GM12878 (cell line): Measurements from ENCODE around the gene JOSD2. TPM values are rescaled to one million over a fixed set of nuclear protein-coding genes. Genes with fewer than 3 reads are reported as not detected.

ENCODE experiments used
- ATAC-seq: fragments of 200-7000 bp; cut with Tn5 transposase; 3 replicates; pipeline ENCODE4 v1.9.1; 2020; ENCODE audit warnings: mild to moderate bottlenecking, moderate library complexity
- BruUV-seq: library from RNA; stranded (reverse); fragments of 400-500 nt; replicated peaks from 2 replicates; lab custom pipeline; 2021; lab: Mats Ljungman, UMichigan
- CTCF ChIA-PET: fragments of 300-600 bp; sonication (Branson Sonifier 250); formaldehyde crosslinking; extraction: SDS; loops from one replicate; lab custom pipeline; 2021; ENCODE audit warnings: inconsistent platforms; lab: Yijun Ruan, JAX
- POLR2A ChIA-PET: fragments of 350-600 bp; formaldehyde crosslinking; extraction: SDS; loops from one replicate; lab custom pipeline; 2021; ENCODE audit warnings: inconsistent platforms; lab: Charles Lee
- RAD21 ChIA-PET: fragments of 300-600 bp; sonication (Branson Sonifier 250); formaldehyde crosslinking; loops from one replicate; lab custom pipeline; 2023; ENCODE audit warnings: antibody characterized with exemption; ENCODE audit not compliant: unreplicated experiment; lab: Charles Lee
- SMC1A ChIA-PET: fragments of 300-600 bp; sonication (Branson Sonifier 250); formaldehyde crosslinking; loops from one replicate; lab custom pipeline; 2023; ENCODE audit not compliant: unreplicated experiment, uncharacterized antibody; lab: Charles Lee
- DNase-seq: peaks from one replicate; pipeline ENCODE4 v3.0.0-alpha.2; 2011; ENCODE audit warnings: low read depth, low spot score
- FAIRE-seq: peaks from 3 replicates; lab custom pipeline; 2011; peaks lifted over from hg19 to GRCh38; lab: Jason Lieb, UNC
- H2AFZ ChIP-seq: 2 replicates; pipeline ENCODE4 v1.6.0; 2011; ENCODE audit warnings: low read depth, low read length, control low read depth; ENCODE audit not compliant: control insufficient read depth
- H3K27ac ChIP-seq: 2 replicates; pipeline ENCODE4 v1.5.1; 2011; ENCODE audit warnings: control low read depth; ENCODE audit not compliant: control insufficient read depth, insufficient read depth
- H3K27me3 ChIP-seq, 2 experiments: replicated peaks in 1 of 2; 2 replicates each; pipeline versions ENCODE4 v1.6.0 to v1.6.1; 2011; ENCODE audit warnings: low read length in 1 of 2; ENCODE audit not compliant: control insufficient read depth in 2 of 2, insufficient read depth in 2 of 2
- H3K36me3 ChIP-seq, 2 experiments: 2 replicates each; pipeline ENCODE4 v1.5.1; 2011; ENCODE audit warnings: low read length in 1 of 2; ENCODE audit not compliant: control insufficient read depth in 2 of 2, insufficient read depth in 2 of 2
- H3K4me1 ChIP-seq: 2 replicates; pipeline ENCODE4 v1.6.1; 2011; ENCODE audit warnings: mild to moderate bottlenecking, low read length, moderate library complexity, mixed read lengths; ENCODE audit not compliant: control insufficient read depth, insufficient read depth
- H3K4me2 ChIP-seq: 2 replicates; pipeline ENCODE4 v1.6.0; 2011; ENCODE audit warnings: control low read depth; ENCODE audit not compliant: control insufficient read depth, insufficient read depth
- H3K4me3 ChIP-seq: fragments of 200-600 bp; sonication (generic); 2 replicates; pipeline ENCODE4 v1.5.1; 2016
- H3K79me2 ChIP-seq: 2 replicates; pipeline ENCODE4 v1.6.0; 2011; ENCODE audit warnings: low read length; ENCODE audit not compliant: control insufficient read depth, insufficient read depth
- H3K9ac ChIP-seq: 2 replicates; pipeline ENCODE4 v1.8.0; 2011; ENCODE audit warnings: low read length, control low read depth, mixed read lengths; ENCODE audit not compliant: control insufficient read depth, insufficient read depth
- H3K9me3 ChIP-seq: replicated peaks from 3 replicates; pipeline ENCODE4 v1.5.1; 2011; ENCODE audit warnings: mild to moderate bottlenecking, low read length; ENCODE audit not compliant: control insufficient read depth, insufficient read depth
- H4K20me1 ChIP-seq: 2 replicates; pipeline ENCODE4 v1.6.0; 2011; ENCODE audit not compliant: control insufficient read depth, insufficient read depth
- IKZF2 ChIP-seq, 2 experiments: fragments of 450-650 bp; IDR thresholded peaks; 2 replicates each; pipeline ENCODE4 v1.6.1; 2017; ENCODE audit warnings: mild to moderate bottlenecking in 2 of 2, moderate library complexity in 2 of 2
- MYB ChIP-seq: fragments of 150-350 bp; IDR thresholded peaks from 2 replicates; pipeline ENCODE4 v1.6.1; 2014; ENCODE audit warnings: mild to moderate bottlenecking, low read depth, low read length, borderline replicate concordance
- NBN ChIP-seq: fragments of 450-650 bp; IDR thresholded peaks from 2 replicates; pipeline ENCODE4 v1.6.1; 2016
- NR2C2 ChIP-seq: IDR thresholded peaks from 2 replicates; pipeline ENCODE4 v1.6.1; 2011; ENCODE audit warnings: borderline replicate concordance, low read depth; ENCODE audit not compliant: control insufficient read depth, insufficient read length
- POLR2A ChIP-seq: IDR thresholded peaks from 2 replicates; pipeline ENCODE4 v1.6.1; 2011; ENCODE audit warnings: low read depth, mild to moderate bottlenecking, low read length
- POU2F2 ChIP-seq: IDR thresholded peaks from 3 replicates; pipeline ENCODE4 v1.6.1; 2011; ENCODE audit warnings: low read depth, mild to moderate bottlenecking, low read length, borderline replicate concordance
- RUNX3 ChIP-seq: IDR thresholded peaks from 2 replicates; pipeline ENCODE4 v1.6.1; 2012; ENCODE audit warnings: low read length, inconsistent platforms
- SPI1 ChIP-seq: IDR thresholded peaks from 2 replicates; pipeline ENCODE4 v1.6.1; 2011; ENCODE audit warnings: low read depth, mild to moderate bottlenecking, low read length, moderate library complexity, borderline replicate concordance; ENCODE audit not compliant: insufficient read depth
- TAF1 ChIP-seq: IDR thresholded peaks from 2 replicates; pipeline ENCODE4 v1.6.1; 2011; ENCODE audit warnings: mild to moderate bottlenecking, low read depth, low read length, borderline replicate concordance
- WGBS: methylation state at CpG from one replicate; pipeline ENCODE4 v1.1.6; 2016; ENCODE audit warnings: low lambda C conversion rate; ENCODE audit not compliant: insufficient replicate concordance, insufficient coverage; ENCODE audit errors: missing lambda C conversion rate; 5-methylcytosine and 5-hydroxymethylcytosine counted together
- in situ Hi-C: fragments of 300-500 bp; cut with MboI; formaldehyde crosslinking; loops from 9 replicates; pipeline ENCODE4 v1.14.3; 2018; ENCODE audit warnings: mixed read lengths
- intact Hi-C: fragments of 100-400 bp; cut with micrococcal nuclease; formaldehyde crosslinking; loops from one replicate; pipeline ENCODE4 v1.14.2; 2022; ENCODE audit not compliant: unreplicated experiment
- polyA plus RNA-seq, 11 experiments: library from polyadenylated mRNA; depleted of rRNA in 4 of 11; unstranded in 6 of 11; stranded (reverse) in 5 of 11; fragments of >200 nt; fragmentation: Nextera tagmentation in 4 of 11; fragmentation: Illumina TruSeq in 1 of 11; extraction: Ambion mirVana in 4 of 11; extraction: Trizol in 1 of 11; gene quantifications; 1 replicate in 1 of 11; 2 replicates in 10 of 11; pipeline versions ENCODE4 v1.2.1 to v1.2.3, GENCODE V29; 2011 to 2016; ENCODE audit warnings: inconsistent platforms in 2 of 11, missing spikeins in 2 of 11, low read depth in 1 of 11
- total RNA-seq, 4 experiments: library from RNA; depleted of rRNA in 3 of 4; stranded (reverse); fragments of >200 nt in 3 of 4; fragmentation: Illumina TruSeq in 1 of 4; extraction: Trizol in 1 of 4; gene quantifications; 2 replicates each; pipeline versions ENCODE4 v1.2.1 to v1.2.3, GENCODE V29; 2013 to 2021
- TF ChIP-seq, protein P1 (sequence below): IDR thresholded peaks from 2 replicates; pipeline ENCODE4 v1.6.1; 2011; ENCODE audit warnings: low read depth, low read length, improper control_type of control experiment, borderline replicate concordance

Gene JOSD2
- total and polyA plus RNA-seq, 10 of the 15 experiments (the other 5 are each of a cell fraction or from before 2014, with no cell fraction given): 0.91 to 26.7 (median 13.0) TPM

DNA sequence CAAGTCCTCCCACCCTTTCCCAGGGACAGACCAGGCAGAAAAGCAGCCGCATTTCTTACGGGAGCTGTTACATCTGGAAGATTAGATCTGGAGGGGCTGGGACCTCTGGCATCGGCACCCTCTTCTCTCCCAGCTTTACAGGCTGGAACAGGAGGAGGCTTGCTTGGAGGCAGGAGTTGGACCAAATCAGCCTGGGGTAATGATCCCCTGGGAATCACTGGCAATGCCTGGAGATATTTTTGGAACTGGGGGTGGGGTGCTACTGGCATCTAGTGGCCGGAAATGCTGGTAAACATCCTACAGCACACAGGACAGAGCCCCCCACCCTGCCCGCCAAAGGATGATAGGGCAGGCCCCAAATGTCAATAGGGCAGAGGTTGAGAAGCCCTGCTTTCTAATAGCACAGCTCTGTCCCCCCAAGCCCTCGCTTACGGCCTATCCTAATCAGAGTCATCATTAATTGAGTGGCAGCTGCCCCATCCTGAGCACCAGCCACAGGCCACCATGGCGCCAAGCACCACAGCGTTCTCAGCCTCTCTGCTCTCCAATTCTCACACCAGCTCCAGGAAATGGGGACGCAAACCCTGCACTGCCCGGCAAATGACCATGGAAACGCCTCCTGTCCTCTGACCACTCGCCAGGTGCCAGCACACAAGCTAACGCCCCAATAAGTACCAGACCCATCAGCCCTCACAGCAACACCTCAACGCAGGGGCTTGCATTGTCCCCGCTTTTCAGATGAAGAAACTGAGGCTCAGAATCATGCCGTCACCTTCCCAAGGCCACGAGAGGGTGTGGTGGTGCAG lies 36.6 kb upstream of the JOSD2 start:
- no peak for ATAC-seq
- no peak overlapping the region for H2AFZ ChIP-seq
- no peak overlapping the region for H3K27ac ChIP-seq
- FAIRE-seq: no peak
- ChIA-PET CTCF (interaction anchor here (1.4 kb wide), 1 partner anchor 12 kb away, joined by 4 read pairs; no protein-coding TSS in a partner anchor), SMC1A (interaction anchor here (0.6 kb wide), 1 partner anchor 14 kb away, joined by 3 read pairs; no protein-coding TSS in a partner anchor), RAD21 (no interaction called here), POLR2A (no interaction called here)
- H3K4me3 ChIP-seq: no peak overlapping the region
- no peak overlapping the region for H3K4me2 ChIP-seq
- no TSS peak for BruUV-seq
- in situ Hi-C loops: no loop called here
- no peak for DNase-seq
- no peaks in the 10 kb centered on the region for H3K9me3 ChIP-seq
- H4K20me1 ChIP-seq: no peaks in the 10 kb centered on the region
- no peaks in the 10 kb centered on the region for H3K36me3 ChIP-seq
- TF ChIP-seq MYB (no peak), TAF1 (no peak), POU2F2 (no peak), RUNX3 (no peak), NR2C2 (no peak), IKZF2 (IDR thresholded peaks at IDR 0.05) (no peak), NBN (no peak), SPI1 (no peak), POLR2A (no peak)
- TF ChIP-seq, protein P1, sequence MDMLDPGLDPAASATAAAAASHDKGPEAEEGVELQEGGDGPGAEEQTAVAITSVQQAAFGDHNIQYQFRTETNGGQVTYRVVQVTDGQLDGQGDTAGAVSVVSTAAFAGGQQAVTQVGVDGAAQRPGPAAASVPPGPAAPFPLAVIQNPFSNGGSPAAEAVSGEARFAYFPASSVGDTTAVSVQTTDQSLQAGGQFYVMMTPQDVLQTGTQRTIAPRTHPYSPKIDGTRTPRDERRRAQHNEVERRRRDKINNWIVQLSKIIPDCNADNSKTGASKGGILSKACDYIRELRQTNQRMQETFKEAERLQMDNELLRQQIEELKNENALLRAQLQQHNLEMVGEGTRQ: no peak
- no peaks in the 10 kb centered on the region; a peak in 3 of 4 replicates for H3K27me3 ChIP-seq
- H3K79me2 ChIP-seq: no peaks in the 10 kb centered on the region
- H3K9ac ChIP-seq: no peak overlapping the region
- no peaks in the 10 kb centered on the region for H3K4me1 ChIP-seq
- intact Hi-C loops: no loop called here
- 41% methylated on average over 18 of the region's 18 CpGs for WGBS
